Progenitor cell of endocrine pancreas (in vitro differentiated cells): ENCODE results near the gene TMEM135. TPM values are rescaled to one million over a fixed set of nuclear protein-coding genes. Genes with fewer than 3 reads are reported as not detected.

ENCODE experiments used
- DNase-seq: peaks from one replicate; pipeline ENCODE4 v3.0.0; 2021; ENCODE audit warnings: low spot score; ENCODE audit not compliant: unreplicated experiment
- H3K27ac Mint-ChIP-seq: 2 replicates; pipeline ENCODE4 v1.8.0; 2021; ENCODE audit warnings: mild to moderate bottlenecking, moderate library complexity, mixed read lengths
- H3K27me3 Mint-ChIP-seq: 2 replicates; pipeline ENCODE4 v1.8.0; 2021; ENCODE audit warnings: mixed read lengths
- H3K36me3 Mint-ChIP-seq: 2 replicates; pipeline ENCODE4 v1.8.0; 2022; ENCODE audit warnings: mixed read lengths; ENCODE audit not compliant: insufficient read depth
- H3K4me1 Mint-ChIP-seq: 2 replicates; pipeline ENCODE4 v1.8.0; 2021; ENCODE audit warnings: low read depth, mixed read lengths
- H3K4me3 Mint-ChIP-seq: 2 replicates; pipeline ENCODE4 v1.8.0; 2021; ENCODE audit warnings: low read depth, mild to moderate bottlenecking, moderate library complexity, mixed read lengths
- H3K9me3 Mint-ChIP-seq: 2 replicates; pipeline ENCODE4 v1.8.0; 2021; ENCODE audit warnings: low read depth, mixed read lengths
- CTCF ChIP-seq: fragments of 200-600 bp; sonication (generic); IDR thresholded peaks from one replicate; pipeline ENCODE4 v1.5.0; 2021; ENCODE audit warnings: antibody characterized with exemption, mild to moderate bottlenecking; ENCODE audit not compliant: unreplicated experiment
- total RNA-seq: library from RNA; stranded (reverse); gene quantifications from 2 replicates; pipeline ENCODE4 v1.2.1, GENCODE V29; 2021

Gene TMEM135
- total RNA-seq, 1 donor from 2014 or later = 33.0 TPM

DNA sequence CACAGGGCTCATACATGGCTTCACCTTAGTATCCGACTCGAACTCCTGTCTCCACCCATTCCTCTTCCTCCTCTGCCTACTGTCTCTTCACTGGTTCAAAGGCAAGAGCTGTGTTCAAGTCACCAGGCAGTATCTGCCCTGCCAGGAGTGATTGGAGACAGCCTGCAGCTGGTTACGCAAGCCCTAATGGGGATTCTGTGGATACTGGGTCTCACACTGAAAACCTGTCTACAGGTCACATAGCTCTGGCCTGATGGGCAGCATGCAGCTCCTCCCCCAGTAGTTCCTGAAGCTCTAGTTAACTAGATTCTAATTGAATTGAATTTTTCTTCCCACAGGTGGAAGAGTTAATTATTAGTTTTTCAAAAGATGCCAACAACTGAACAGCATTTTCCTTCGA, 332.2 kb downstream of the TMEM135 start:
- Mint-ChIP-seq H3K9me3 (no peaks in the 10 kb centered on the region), H3K27ac (no peak overlapping the region), H3K27me3 (no peaks in the 10 kb centered on the region), H3K36me3 (no peaks in the 10 kb centered on the region), H3K4me1 (no peaks in the 10 kb centered on the region), H3K4me3 (no peak overlapping the region)
- TF ChIP-seq CTCF = no peak
- no peak for DNase-seq

- no peak for TF ChIP-seq CTCF
- Mint-ChIP-seq H3K27ac (no peak overlapping the region), H3K27me3 (no peaks in the 10 kb centered on the region), H3K36me3 (no peaks in the 10 kb centered on the region), H3K9me3 (no peaks in the 10 kb centered on the region), H3K4me3 (no peak overlapping the region), H3K4me1 (no peaks in the 10 kb centered on the region)
- no peak for DNase-seq
Measured at GRCh38 chr11:87372065-87372464, 334.3 kb downstream of the TMEM135 start.

Other genes with a start within 250 kb of the TMEM135 start
- 31.6 and 34.5 TPM in 2 replicates for gene PRSS23, start 237.4 kb upstream of the TMEM135 start, total RNA-seq
- 9.3 and 11.7 TPM in 2 replicates for gene FZD4, start 82.5 kb upstream of the TMEM135 start, total RNA-seq